HG02970 (cell line): ENCODE data around the gene KRT40.

ENCODE experiments used
- ATAC-seq: cut with Tn5 transposase; IDR thresholded peaks from one replicate; pipeline ENCODE4 v1.9.1; 2021; ENCODE audit warnings: mild to moderate bottlenecking, moderate library complexity, moderate number of reproducible peaks; ENCODE audit not compliant: unreplicated experiment, low FRiP score

The KRT40 gene

DNA sequence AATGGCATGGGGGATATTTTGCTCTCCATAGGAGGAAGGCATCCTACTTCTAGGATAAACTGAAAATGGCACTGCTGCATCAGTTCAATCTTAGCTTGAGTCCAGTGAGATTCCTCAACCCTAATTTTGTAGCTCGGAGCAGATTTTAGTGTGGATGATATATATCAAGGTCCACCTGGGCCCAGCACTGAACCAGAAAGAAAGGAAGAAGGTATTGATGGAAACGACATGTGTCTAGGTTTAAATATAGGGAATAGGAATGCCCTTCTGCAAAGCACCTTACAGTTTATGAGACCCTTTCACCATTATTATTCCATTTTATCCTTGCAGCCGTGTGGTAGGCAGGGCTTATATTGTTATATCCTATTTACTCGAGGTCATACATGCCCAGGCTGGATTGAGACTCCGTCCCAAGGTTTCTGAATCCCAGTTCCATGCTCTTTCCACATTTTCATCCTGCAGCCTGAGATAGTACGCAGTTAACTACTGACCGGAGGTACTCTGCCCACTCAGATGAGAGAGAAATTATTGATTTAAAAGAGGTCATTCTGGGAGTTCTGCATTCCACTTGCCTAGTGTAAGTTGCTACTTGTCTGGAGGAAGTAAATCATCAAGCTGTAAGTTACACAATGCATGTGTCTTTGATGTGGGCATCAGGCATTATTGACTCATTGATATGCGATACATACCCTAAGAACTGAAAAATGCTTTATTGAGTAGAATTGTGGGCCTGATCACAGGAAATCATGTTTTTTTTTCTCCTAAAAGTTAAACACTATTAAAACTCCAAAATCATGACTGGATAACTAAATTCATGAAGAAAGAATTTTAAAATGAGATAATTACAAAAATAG lies 27.5 kb downstream of the KRT40 start:
- no peak for ATAC-seq

DNA sequence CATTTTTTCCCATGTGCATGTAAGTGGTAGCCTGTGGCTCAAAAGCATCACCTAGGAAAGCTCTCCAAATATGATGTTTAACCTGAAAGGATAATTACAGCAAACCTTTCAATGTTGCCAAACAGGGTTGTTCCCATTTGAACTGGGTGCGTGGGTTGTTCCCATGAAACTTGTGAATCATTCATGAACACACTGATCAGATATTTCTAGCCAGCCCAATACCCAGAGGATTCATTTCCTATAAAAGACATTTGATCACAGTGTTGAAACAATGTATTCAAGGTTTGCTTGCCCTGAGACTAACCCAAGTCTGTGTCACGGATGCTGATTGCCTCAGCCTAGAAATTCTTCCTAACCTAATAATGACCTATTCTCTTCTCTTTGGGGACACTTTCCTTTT lies 30.2 kb downstream of the KRT40 start:
- no peak for ATAC-seq

DNA sequence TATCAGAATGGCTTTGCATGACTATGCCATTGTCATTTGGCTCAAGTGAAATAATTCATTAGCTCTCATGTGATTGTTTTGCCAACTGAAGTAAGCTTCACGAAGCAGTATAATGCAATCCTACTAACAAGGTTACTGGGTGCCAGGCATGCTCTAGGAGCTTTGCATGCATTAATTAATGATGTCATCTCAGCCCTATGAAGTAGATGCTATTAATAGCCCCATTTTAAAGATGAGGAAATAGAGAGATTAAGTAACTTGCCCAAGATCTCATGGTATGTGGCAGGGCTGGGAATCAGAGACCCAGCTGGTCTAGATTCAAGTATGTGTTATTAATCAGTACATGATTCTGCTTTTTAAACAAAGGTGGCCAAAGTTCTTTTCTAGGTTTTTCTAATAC lies 31.5 kb downstream of the KRT40 start:
- no peak for ATAC-seq

GRCh38 chr17:40952154-40952553 lies 32.0 kb downstream of the KRT40 start:
- no peak for ATAC-seq

DNA sequence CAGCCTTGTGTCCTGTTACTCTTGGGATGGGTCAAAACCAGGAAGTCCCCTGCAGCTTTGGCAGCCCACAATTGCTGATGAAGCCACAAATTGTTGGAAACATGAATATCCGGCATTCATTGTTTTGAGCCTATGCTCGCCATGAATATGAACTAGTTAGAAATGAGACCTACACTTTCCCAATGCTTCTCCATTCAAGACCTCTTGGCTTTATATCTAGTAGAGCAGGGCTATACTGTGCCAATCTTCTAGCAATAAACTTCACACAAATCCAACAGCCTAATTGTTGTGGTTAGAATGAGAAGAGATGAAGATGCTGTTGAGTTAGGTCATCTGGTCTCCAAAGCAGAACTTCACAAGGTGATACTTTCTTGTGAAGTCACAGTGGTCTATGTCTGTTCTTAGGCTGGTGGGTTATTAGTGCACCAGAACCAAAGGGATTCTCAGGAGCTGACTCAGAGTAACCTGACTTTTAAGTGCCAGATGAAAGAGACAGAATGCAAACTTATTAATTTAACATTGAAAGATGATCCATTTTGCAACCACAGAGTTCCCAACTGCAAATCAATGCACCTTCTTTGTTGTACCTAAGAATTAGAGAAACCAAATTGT lies 33.0 kb downstream of the KRT40 start:
- no peak for ATAC-seq

DNA sequence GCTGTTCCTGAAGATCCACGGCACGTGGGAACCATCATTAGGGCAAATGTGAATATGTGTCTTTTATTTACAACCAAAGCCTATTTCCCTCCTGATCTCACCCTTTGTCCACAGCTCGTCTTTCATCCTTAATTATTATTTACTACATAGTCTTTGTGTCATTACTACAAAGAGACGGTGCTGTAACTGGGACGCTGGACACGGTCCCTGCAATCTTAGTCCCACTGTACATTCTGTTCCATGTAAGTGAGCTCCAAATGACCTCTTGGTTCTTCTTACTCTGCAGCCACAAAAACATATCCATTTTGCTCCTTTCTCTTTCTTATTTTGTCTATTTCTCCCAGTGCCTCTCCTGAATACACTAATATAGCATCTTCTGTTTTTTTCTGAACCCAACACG lies 34.0 kb downstream of the KRT40 start:
- no peak for ATAC-seq

GRCh38 chr17:40949418-40949817 lies 34.7 kb downstream of the KRT40 start:
- no peak for ATAC-seq

DNA sequence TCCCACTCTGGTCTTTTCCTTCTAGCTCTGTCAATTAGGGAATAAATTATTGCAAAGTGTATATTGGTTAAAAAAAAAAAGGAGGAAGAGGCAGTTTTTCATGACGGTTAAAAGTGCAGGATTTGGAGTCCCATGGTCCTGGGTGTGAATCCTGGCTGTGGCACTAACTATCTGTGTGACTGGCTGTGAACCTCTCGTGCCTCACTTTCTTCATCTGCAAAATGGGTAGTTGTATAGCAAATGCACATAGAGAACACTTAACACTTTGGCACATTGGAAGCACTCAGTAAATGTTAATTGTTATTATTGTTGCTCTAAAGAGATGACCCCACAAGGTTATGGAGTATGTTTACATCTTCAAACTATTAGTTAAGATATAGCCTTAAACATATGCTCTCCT lies 36.2 kb downstream of the KRT40 start:
- no peak for ATAC-seq

GRCh38 chr17:40945414-40945813 lies 38.7 kb downstream of the KRT40 start:
- ATAC-seq = no peak

DNA sequence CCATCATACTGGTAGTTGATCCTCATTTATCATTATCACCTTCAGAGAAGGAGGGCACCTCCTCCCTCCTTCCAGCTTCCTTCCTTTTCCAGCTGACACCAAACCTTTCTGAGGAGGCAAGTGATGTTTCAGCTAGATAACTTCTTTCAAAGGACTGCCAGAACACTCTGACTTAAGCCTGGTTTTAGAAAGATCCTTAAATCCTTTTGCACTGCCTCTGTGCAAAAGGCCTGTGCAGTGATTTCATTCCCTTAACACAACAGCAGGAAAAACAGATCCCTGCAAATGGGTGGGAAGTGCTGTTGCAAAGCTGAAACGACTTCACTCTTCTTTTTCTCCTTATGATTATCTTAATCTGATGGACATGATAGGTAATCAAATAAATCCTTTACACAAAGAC lies 39.6 kb downstream of the KRT40 start:
- ATAC-seq = no peak

DNA sequence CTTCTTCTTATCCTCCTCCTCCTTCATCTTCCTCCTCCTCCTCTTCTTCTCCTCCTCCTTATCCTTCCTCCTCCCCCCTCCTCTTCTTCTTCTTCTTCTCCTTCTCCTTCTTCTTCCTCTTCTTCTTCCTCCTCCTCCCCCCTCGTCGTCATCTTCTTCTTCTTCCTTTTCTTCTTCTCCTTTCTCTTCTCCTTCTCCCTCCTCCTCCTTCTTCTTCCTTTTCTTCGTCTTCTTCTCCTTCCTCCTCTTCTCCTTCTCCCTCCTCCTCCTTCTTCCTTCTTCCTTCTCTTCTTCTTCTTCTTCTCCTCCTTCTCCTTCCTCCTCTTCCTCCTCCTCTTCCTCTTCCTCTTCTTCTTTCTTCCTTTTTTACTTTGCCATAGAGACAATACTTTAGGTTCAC lies 41.6 kb downstream of the KRT40 start:
- ATAC-seq = no peak

DNA sequence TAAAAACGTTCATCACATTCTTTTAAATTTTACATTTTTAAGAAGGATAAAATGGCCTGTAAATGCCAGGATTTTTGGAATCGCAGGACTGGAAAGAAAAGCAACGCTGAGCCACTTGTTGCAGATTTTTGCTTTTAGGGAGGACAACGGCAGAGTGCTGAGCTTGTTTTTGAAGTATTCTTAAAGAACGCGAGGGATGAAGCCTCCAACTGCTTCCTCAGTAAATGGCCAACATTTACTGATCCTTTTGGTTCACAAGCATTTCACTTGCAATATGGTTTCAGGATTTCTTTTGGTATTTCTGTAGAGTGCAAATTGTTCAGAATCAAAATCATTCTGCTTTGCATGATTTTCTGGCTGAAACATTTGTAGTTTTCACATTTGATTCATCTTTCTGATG lies 43.9 kb downstream of the KRT40 start:
- no peak for ATAC-seq

DNA sequence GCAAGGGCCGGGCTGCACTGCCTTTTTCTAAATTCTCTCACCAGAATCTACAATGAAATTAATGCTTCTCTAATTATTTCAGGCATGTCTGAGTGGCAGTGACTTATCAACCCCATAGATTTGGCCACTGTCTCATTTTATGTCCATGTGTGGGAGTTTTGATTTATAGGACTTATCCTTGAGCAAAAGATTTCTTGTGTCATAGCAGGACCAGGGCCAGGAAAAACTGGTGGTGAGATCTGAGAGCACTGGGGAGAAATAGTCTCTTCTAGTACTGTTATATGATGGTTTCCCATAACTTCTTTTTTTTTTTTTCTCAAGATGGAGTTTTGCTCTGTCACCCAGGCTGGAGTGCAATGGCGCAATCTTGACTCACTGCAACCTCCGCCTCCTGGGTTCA lies 45.1 kb downstream of the KRT40 start:
- ATAC-seq = no peak

DNA sequence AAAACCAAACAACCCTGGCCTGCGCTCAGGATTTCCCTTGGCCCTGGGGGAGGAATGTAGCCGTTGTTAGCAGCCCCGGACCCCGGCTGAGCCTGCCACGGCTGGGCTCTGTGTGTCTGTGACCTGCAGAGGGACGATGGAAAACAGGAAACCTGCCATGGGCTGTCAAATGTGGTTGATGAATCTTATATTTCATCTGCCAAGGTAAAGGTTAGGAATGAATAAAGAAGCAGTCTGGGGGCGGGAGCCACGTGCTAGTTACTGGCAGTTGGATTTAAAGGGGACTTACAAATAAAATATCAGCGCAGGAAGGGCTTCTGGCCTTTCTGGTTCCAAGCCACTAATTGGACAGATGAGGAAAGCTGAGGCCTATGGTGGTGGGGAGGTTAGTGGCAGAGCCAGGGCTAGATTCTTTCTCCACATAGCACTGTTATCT lies 46.7 kb downstream of the KRT40 start, which contains the start of gene KRT23:
Gene KRT23 (minus strand): TSS at position 263 of the 436 bp plus-strand sequence. CDS start 1,043 bp downstream, outside the sequence.
- ATAC-seq = no peak

GRCh38 chr17:40936976-40937375 lies 47.1 kb downstream of the KRT40 start:
- no peak for ATAC-seq

- no peak for ATAC-seq
Observed at GRCh38 chr17:40936437-40936971, 47.6 kb downstream of the KRT40 start.

DNA sequence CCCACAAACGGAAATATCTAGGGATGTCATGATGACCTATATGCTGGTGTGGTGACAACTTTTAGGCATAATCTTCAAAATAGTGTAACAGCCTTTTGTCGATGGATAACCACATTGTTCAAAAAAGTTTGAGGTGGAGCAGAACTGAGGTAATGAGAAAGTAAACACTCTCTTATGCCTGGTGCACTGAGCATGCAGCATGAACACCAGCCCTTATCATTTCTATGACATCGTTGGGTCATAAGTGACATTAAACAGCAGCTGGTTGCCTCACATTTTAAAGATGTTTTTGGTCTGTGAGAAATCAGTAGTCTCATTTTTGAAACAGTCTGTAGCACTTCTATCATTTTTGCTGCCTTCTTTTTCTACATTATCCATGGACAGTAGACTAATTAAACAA lies 48.5 kb downstream of the KRT40 start:
- ATAC-seq = no peak

DNA sequence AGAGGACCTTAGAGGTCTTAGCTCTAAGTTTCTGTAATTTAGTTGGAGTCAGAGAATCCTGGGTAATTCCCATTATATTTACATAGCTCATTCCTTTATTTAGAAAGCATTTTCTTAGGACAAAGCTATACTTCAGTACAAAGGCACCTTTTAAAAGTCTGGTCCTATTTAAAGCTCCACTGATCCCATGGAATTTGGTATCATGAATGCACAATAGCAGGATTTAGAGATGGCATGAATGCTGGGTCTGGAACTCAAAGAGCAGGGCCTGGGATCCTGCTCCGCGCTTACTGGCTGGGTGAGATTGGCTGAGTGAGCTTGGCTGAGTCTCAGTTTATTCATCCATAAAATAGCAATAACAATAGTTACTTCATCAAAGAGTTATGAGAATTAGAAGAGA lies 51.5 kb downstream of the KRT40 start:
- no peak for ATAC-seq

DNA sequence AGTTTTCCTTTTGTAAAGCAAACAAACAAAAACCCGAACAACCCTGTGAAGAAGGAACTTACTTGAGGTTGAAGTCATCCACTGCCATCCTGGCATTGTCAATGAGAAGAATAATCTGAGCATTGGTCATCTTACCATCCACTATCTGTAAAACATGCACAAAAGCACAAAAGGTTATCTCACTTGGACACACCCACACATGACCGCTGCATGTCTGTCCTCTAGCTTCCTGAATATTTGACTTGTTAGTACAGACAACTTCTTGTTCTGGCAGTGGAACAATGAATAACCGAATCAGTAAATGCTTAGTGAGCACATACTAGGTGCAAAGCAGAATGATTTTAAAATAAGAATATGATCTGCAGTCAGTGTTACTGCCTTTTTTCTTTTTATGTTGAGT lies 52.8 kb downstream of the KRT40 start:
- no peak for ATAC-seq
